Measurements from ENCODE around the gene SGCD.

GRCh38 chr5:156473269-156473908 lies 146.4 kb downstream of the SGCD start:
- TF ChIP-seq CTCF (tag by site-specific recombination; IDR thresholded peaks at IDR 0.05) (no peak), ZNF843 (tag by site-specific recombination; IDR thresholded peaks at IDR 0.05) (no peak), ZNF792 (tag by site-specific recombination; IDR thresholded peaks at IDR 0.05) (no peak), ZXDB (tag by site-specific recombination; IDR thresholded peaks at IDR 0.05) (no peak)

Data from HEK293 (cell line).